Measurements from ENCODE around the gene CHRDL1.
"Not testable (repeated sequence)": the region's sequence is repeated elsewhere in the genome, so short reads cannot be mapped to it uniquely, and the experiment has no call there.

DNA sequence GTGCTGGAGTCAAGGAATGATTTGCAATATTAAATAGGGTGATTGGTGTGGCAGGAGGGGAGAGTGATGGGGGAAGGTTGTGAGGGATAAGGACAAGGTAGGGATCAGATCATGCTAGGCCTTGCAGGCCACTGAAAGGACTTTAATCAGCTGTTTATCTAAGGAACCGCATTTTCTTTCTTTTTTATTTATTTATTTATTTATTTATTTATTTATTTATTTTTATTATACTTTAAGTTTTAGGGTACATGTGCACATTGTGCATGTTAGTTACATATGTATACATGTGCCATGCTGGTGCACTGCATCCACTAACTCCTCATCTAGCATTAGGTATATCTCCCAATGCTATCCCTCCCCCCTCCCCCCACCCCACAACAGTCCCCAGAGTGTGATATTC, 20.9 kb upstream of the CHRDL1 start:
- TF ChIP-seq, protein P1, sequence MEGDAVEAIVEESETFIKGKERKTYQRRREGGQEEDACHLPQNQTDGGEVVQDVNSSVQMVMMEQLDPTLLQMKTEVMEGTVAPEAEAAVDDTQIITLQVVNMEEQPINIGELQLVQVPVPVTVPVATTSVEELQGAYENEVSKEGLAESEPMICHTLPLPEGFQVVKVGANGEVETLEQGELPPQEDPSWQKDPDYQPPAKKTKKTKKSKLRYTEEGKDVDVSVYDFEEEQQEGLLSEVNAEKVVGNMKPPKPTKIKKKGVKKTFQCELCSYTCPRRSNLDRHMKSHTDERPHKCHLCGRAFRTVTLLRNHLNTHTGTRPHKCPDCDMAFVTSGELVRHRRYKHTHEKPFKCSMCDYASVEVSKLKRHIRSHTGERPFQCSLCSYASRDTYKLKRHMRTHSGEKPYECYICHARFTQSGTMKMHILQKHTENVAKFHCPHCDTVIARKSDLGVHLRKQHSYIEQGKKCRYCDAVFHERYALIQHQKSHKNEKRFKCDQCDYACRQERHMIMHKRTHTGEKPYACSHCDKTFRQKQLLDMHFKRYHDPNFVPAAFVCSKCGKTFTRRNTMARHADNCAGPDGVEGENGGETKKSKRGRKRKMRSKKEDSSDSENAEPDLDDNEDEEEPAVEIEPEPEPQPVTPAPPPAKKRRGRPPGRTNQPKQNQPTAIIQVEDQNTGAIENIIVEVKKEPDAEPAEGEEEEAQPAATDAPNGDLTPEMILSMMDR (IDR thresholded peaks at IDR 0.05), result not testable (repeated sequence)
- not testable (repeated sequence) for TF ChIP-seq POLR2A, EP300, POLR2AphosphoS5 (IDR thresholded peaks at IDR 0.05)
